Ishikawa (cell line): ENCODE data around the gene TMEM164.

Source experiments
- CEBPB ChIP-seq: IDR thresholded peaks from 2 replicates; pipeline ENCODE4 v1.6.1; 2012
- CREB1 ChIP-seq: IDR thresholded peaks from 2 replicates; pipeline ENCODE4 v1.6.1; 2012; ENCODE audit warnings: low read depth
- EGR1 ChIP-seq: IDR thresholded peaks from 2 replicates; pipeline ENCODE4 v1.6.1; 2012
- EP300 ChIP-seq: IDR thresholded peaks from 2 replicates; pipeline ENCODE4 v1.6.1; 2012; ENCODE audit warnings: borderline replicate concordance
- MAX ChIP-seq: IDR thresholded peaks from 2 replicates; pipeline ENCODE4 v1.6.1; 2012
- NFIC ChIP-seq: IDR thresholded peaks from 2 replicates; pipeline ENCODE4 v1.6.1; 2012
- RAD21 ChIP-seq: IDR thresholded peaks from 2 replicates; pipeline ENCODE4 v1.6.1; 2012; ENCODE audit warnings: low read depth
- REST ChIP-seq: IDR thresholded peaks from 2 replicates; pipeline ENCODE4 v1.6.1; 2012; ENCODE audit warnings: low read depth, mild to moderate bottlenecking
- TCF12 ChIP-seq: IDR thresholded peaks from 2 replicates; pipeline ENCODE4 v1.6.1; 2012; ENCODE audit warnings: low read depth
- YY1 ChIP-seq: IDR thresholded peaks from 2 replicates; pipeline ENCODE4 v1.6.1; 2012; ENCODE audit warnings: low read depth

- no peak for TF ChIP-seq RAD21
- TF ChIP-seq REST, result no peak
- no peak for TF ChIP-seq CREB1
- TF ChIP-seq TCF12, result no peak
- no peak for TF ChIP-seq EGR1
- no peak for TF ChIP-seq EP300
- no peak for TF ChIP-seq MAX
- TF ChIP-seq YY1, result no peak
- no peak for TF ChIP-seq CEBPB
- TF ChIP-seq NFIC, result no peak
Measured at GRCh38 chrX:109954333-109954732, 48.6 kb upstream of the TMEM164 start.
